ENCODE measurements around the gene CTNNBL1. TPM values are rescaled to one million over a fixed set of nuclear protein-coding genes. Genes with fewer than 3 reads are reported as not detected.
"Not testable (repeated sequence)": the region's sequence is repeated elsewhere in the genome, so short reads cannot be mapped to it uniquely, and the experiment has no call there.

Gene CTNNBL1
- total RNA-seq, 1 donor from 2014 or later = 60.9 TPM

GRCh38 chr20:37676440-37676839 is 17.4 kb upstream of the CTNNBL1 start:
- no peak for DNase-seq
- ATAC-seq (ENCODE audit: poor library complexity) = no peak
- intact Hi-C loops (cut with DNase I) = no loop called here

- ATAC-seq (ENCODE audit: poor library complexity) (no peak), DNase-seq (no peak)
- intact Hi-C loops (cut with DNase I) = no loop called here
These were observed 15.6 kb upstream of the CTNNBL1 start for GRCh38 chr20:37677969-37678861.

- ATAC-seq (ENCODE audit: poor library complexity); intact Hi-C loops (cut with DNase I); DNase-seq: not testable (repeated sequence)
These were observed 14.1 kb upstream of the CTNNBL1 start for GRCh38 chr20:37679751-37680150.

- DNase-seq = no peak
- intact Hi-C loops (cut with DNase I) = no loop called here
- ATAC-seq (ENCODE audit: poor library complexity) = no peak
These were observed 13.4 kb upstream of the CTNNBL1 start for GRCh38 chr20:37680420-37680819.

- intact Hi-C loops (cut with DNase I) = no loop called here
- ATAC-seq (ENCODE audit: poor library complexity) (no peak), DNase-seq (no peak)
These were observed 12.3 kb upstream of the CTNNBL1 start for GRCh38 chr20:37681384-37682112.

- intact Hi-C loops (cut with DNase I); DNase-seq; ATAC-seq (ENCODE audit: poor library complexity): not testable (repeated sequence)
These were observed 10.7 kb upstream of the CTNNBL1 start for GRCh38 chr20:37683146-37683545.

- intact Hi-C loops (cut with DNase I) = no loop called here
- ATAC-seq (ENCODE audit: poor library complexity) (no peak), DNase-seq (no peak)
These were observed 6.9 kb upstream of the CTNNBL1 start for GRCh38 chr20:37686762-37687477.

- ATAC-seq (ENCODE audit: poor library complexity) (no peak), DNase-seq (no peak)
- intact Hi-C loops (cut with DNase I) = no loop called here
These were observed 6.4 kb upstream of the CTNNBL1 start for GRCh38 chr20:37687478-37687805.

GRCh38 chr20:37688093-37688492 is 5.7 kb upstream of the CTNNBL1 start:
- ATAC-seq (ENCODE audit: poor library complexity) (no peak), DNase-seq (no peak)
- intact Hi-C loops (cut with DNase I) = no loop called here

GRCh38 chr20:37690626-37691369 is 3.0 kb upstream of the CTNNBL1 start:
- ATAC-seq (ENCODE audit: poor library complexity) (no peak), DNase-seq (no peak)
- intact Hi-C loops (cut with DNase I) = no loop called here

- ATAC-seq (ENCODE audit: poor library complexity) (no peak), DNase-seq (no peak)
- intact Hi-C loops (cut with DNase I) = no loop called here
These were observed 1.2 kb upstream of the CTNNBL1 start for GRCh38 chr20:37692459-37693166.

- intact Hi-C loops (cut with DNase I) = no loop called here
- no peak for ATAC-seq (ENCODE audit: poor library complexity)
- no peak for DNase-seq
These were observed 592 bp upstream of the CTNNBL1 start for GRCh38 chr20:37693242-37693634.

GRCh38 chr20:37695684-37696342 is 2.0 kb downstream of the CTNNBL1 start:
- no peak for ATAC-seq (ENCODE audit: poor library complexity)
- DNase-seq = no peak
- intact Hi-C loops (cut with DNase I) = no loop called here

- intact Hi-C loops (cut with DNase I) = no loop called here
- no peak for ATAC-seq (ENCODE audit: poor library complexity)
- no peak for DNase-seq
These were observed 3.5 kb downstream of the CTNNBL1 start for GRCh38 chr20:37697314-37697713.

GRCh38 chr20:37699202-37699601 is 5.4 kb downstream of the CTNNBL1 start:
- no peak for DNase-seq
- ATAC-seq (ENCODE audit: poor library complexity) = peak; percentile 88
- intact Hi-C loops (cut with DNase I) = no loop called here

GRCh38 chr20:37700301-37700700 is 6.5 kb downstream of the CTNNBL1 start:
- no peak for ATAC-seq (ENCODE audit: poor library complexity)
- intact Hi-C loops (cut with DNase I) = no loop called here
- no peak for DNase-seq

- intact Hi-C loops (cut with DNase I); DNase-seq; ATAC-seq (ENCODE audit: poor library complexity): not testable (repeated sequence)
These were observed 7.8 kb downstream of the CTNNBL1 start for GRCh38 chr20:37701676-37702075.
